A204.1 (cell line): ENCODE results near the gene TAF1D.

Source experiments
- FAIRE-seq: peaks from 2 replicates; lab custom pipeline; 2012; peaks lifted over from hg19 to GRCh38; lab: Jason Lieb, UNC

TAF1D gene

GRCh38 chr11:93720522-93720921, 20.8 kb downstream of the TAF1D start:
- FAIRE-seq: no peak

GRCh38 chr11:93719310-93719709, 22.0 kb downstream of the TAF1D start:
- no peak for FAIRE-seq

- FAIRE-seq: no peak
Observed at GRCh38 chr11:93718057-93718563, 23.2 kb downstream of the TAF1D start.

GRCh38 chr11:93717501-93717900, 23.8 kb downstream of the TAF1D start:
- no peak for FAIRE-seq

GRCh38 chr11:93715797-93716396, 25.4 kb downstream of the TAF1D start:
- FAIRE-seq: no peak

- FAIRE-seq: no peak
Observed at GRCh38 chr11:93712678-93713077, 28.6 kb downstream of the TAF1D start.

GRCh38 chr11:93710239-93710638, 31.1 kb downstream of the TAF1D start:
- FAIRE-seq: no peak

GRCh38 chr11:93704237-93704636, 37.1 kb downstream of the TAF1D start:
- FAIRE-seq: no peak

- FAIRE-seq: no peak
Observed at GRCh38 chr11:93700830-93701229, 40.5 kb downstream of the TAF1D start.

GRCh38 chr11:93697611-93698010, 43.7 kb downstream of the TAF1D start:
- no peak for FAIRE-seq

GRCh38 chr11:93694557-93694956, 46.7 kb downstream of the TAF1D start:
- no peak for FAIRE-seq

GRCh38 chr11:93694109-93694508, 47.2 kb downstream of the TAF1D start:
- no peak for FAIRE-seq

GRCh38 chr11:93689240-93689639, 52.1 kb downstream of the TAF1D start:
- FAIRE-seq: no peak

GRCh38 chr11:93686812-93687211, 54.5 kb downstream of the TAF1D start:
- FAIRE-seq: no peak

GRCh38 chr11:93686226-93686625, 55.1 kb downstream of the TAF1D start:
- FAIRE-seq: no peak
